Mucosa of descending colon (tissue), 3 donors: Measurements from ENCODE around the gene FAM227B. TPM values are rescaled to one million over a fixed set of nuclear protein-coding genes. Genes with fewer than 3 reads are reported as not detected.
A peak's percentile ranks its signal among the peaks of the same experiment; 100 is the strongest.

Experiments
- ATAC-seq: fragments of 200-7000 bp; cut with Tn5 transposase; one replicate; pipeline ENCODE4 v1.9.1; 2020; ENCODE audit warnings: mild to moderate bottlenecking, moderate library complexity
- DNase-seq, 3 donors: peaks; one replicate each; pipeline ENCODE4 v3.0.0-alpha.2; 2020
- H3K36me3 ChIP-seq: fragments of 200-600 bp; one replicate; pipeline ENCODE4 v1.8.0; 2021; ENCODE audit warnings: low read depth, mild to moderate bottlenecking
- H3K4me1 ChIP-seq: fragments of 200-600 bp; one replicate; pipeline ENCODE4 v1.8.0; 2021; ENCODE audit warnings: low read depth, mild to moderate bottlenecking
- H3K4me3 ChIP-seq: fragments of 200-600 bp; one replicate; pipeline ENCODE4 v1.8.0; 2021; ENCODE audit warnings: mild to moderate bottlenecking
- H3K9me3 ChIP-seq: fragments of 200-600 bp; one replicate; pipeline ENCODE4 v1.8.0; 2021; ENCODE audit warnings: mild to moderate bottlenecking
- CTCF ChIP-seq: fragments of 200-600 bp; IDR thresholded peaks from one replicate; pipeline ENCODE4 v1.8.0; 2022; ENCODE audit warnings: antibody characterized with exemption, mild to moderate bottlenecking
- intact Hi-C, 2 donors: fragments of 100-400 bp; cut with DNase I in 1 of 2; cut with micrococcal nuclease in 1 of 2; formaldehyde crosslinking; loops; one replicate each; pipeline versions ENCODE4 v1.11.0 to v1.11.1; 2022; cut with DNase I, micrococcal nuclease
- total RNA-seq, 3 donors: library from RNA; stranded (reverse); fragmentation: NEBNext Ultra II Directional in 2 of 3; extraction: Animal tissue kit (Norgen Biotek cat#: 25700) in 2 of 3; gene quantifications; one replicate each; pipeline versions ENCODE4 v1.2.1 to v1.2.4, GENCODE V29; 2021 to 2023
- donor health status: DM: no; HTN: no; CAD: no; lungs with moderate emphysema.
- donor health status: DM: no; HTN: no; CAD: no.
- donor health status: DM: no; HTN: yes; CAD: no.

FAM227B gene
- total RNA-seq, 3 donors from 2014 or later = 2.2 to 7.6 (median 3.6) TPM

- intact Hi-C loops = no loop called here
- no peaks in the 10 kb centered on the region for H3K36me3 ChIP-seq
- no peaks in the 10 kb centered on the region for H3K9me3 ChIP-seq
- no peaks in the 10 kb centered on the region for H3K4me1 ChIP-seq
- no peak for DNase-seq
- ATAC-seq = no peak
- H3K4me3 ChIP-seq = no peak overlapping the region
- no peak for TF ChIP-seq CTCF
These were observed 185.4 kb downstream of the FAM227B start for GRCh38 chr15:49435174-49435573.

GRCh38 chr15:49430046-49430445, 190.6 kb downstream of the FAM227B start:
- ATAC-seq (no peak), DNase-seq (no peak)
- Histone ChIP-seq H3K4me1 (no peaks in the 10 kb centered on the region), H3K4me3 (no peak overlapping the region), H3K36me3 (no peaks in the 10 kb centered on the region), H3K9me3 (no peaks in the 10 kb centered on the region)
- no peak for TF ChIP-seq CTCF
- intact Hi-C loops = no loop called here

GRCh38 chr15:49428409-49429095, 192.1 kb downstream of the FAM227B start:
- DNase-seq (no peak), ATAC-seq (peak; percentile 20)
- Histone ChIP-seq H3K4me3 (no peak overlapping the region), H3K4me1 (no peaks in the 10 kb centered on the region), H3K9me3 (no peaks in the 10 kb centered on the region), H3K36me3 (no peaks in the 10 kb centered on the region)
- intact Hi-C loops = loop anchor here in 1 of 2 donors (10.0 kb wide), 2 partner anchors 184 to 564 kb away; no protein-coding TSS in a partner anchor
- no peak for TF ChIP-seq CTCF

- ATAC-seq (no peak), DNase-seq (no peak)
- TF ChIP-seq CTCF = no peak
- no peaks in the 10 kb centered on the region for H3K36me3 ChIP-seq
- no peaks in the 10 kb centered on the region for H3K4me1 ChIP-seq
- H3K9me3 ChIP-seq = no peaks in the 10 kb centered on the region
- intact Hi-C loops = loop anchor here in 1 of 2 donors (10.0 kb wide), 2 partner anchors 183 to 563 kb away; no protein-coding TSS in a partner anchor
- no peak overlapping the region for H3K4me3 ChIP-seq
These were observed 193.2 kb downstream of the FAM227B start for GRCh38 chr15:49427372-49427771.

- ATAC-seq (no peak), DNase-seq (no peak)
- H3K4me1 ChIP-seq = no peaks in the 10 kb centered on the region
- intact Hi-C loops = loop anchor here (5.0 to 10.0 kb wide), 3 partner anchors 180 to 560 kb away; no protein-coding TSS in a partner anchor
- no peak for TF ChIP-seq CTCF
- no peaks in the 10 kb centered on the region for H3K9me3 ChIP-seq
- H3K4me3 ChIP-seq = no peak overlapping the region
- no peaks in the 10 kb centered on the region for H3K36me3 ChIP-seq
These were observed 195.7 kb downstream of the FAM227B start for GRCh38 chr15:49424954-49425353.
